ENCODE data around the gene MAD2L2. TPM values are rescaled to one million over a fixed set of nuclear protein-coding genes. Genes with fewer than 3 reads are reported as not detected.

MAD2L2 gene
- total RNA-seq, 1 donor from 2014 or later = 113 TPM

DNA sequence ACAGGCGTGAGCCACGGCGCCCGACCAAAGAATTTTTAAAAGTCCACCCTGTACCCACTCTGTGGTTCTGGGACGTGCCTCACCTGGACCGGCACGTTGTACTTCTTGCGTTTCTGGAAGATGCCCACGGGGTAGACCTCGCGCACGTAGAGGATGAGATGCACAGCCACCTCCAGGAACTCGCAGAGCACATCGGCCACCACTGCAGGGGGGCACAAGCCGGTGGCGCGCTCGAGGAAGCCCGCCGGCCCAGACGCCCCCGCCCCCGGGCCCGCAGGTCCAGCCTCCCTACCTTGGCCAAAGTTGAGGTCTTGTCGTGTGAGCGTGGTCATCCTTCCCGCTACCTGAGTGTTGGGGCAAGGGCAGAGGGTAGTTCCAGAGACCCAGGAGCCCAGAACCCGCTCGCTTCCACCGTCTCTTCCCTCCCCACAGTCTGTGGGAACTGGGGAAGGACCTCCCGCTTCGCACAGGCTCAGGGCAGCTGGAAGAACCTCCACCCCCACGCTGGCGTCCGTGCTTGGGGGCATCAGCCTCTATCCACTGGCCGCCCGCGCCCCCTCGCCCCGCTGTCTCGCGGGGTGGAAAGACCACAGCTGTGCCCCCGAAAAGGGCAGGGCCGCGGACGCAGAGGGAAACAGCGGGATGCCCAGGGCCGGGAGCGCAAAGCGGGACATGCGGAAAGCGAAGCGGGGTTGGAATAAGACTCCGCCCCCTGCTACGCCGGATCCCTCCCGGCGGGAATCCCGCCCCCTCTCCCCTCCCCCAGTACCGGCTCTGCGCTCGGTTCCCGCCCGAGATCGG, 478 bp downstream of the MAD2L2 start:
- peaks cover 4% of the 10 kb centered on the region for H3K36me3 Mint-ChIP-seq (ENCODE audit: insufficient read depth)

DNA sequence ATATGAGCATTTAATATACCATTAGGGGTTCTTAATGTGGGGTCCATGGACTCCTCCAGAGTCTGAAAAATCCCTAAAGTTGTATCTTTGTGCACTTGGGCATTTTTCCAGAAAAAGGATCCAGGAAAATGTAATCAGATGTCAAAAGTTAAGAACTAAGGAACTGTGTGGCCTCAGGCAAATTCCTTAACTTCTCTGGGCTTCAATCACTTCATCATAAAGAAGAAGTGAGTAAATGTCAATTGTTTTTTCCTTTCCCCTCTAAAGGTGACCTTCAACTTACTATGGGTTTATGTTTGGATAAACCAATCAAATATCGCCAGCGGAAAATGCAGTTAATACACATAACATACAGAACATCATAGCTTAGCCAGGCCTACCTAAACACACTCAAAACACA, 2.5 kb downstream of the MAD2L2 start:
- no peak overlapping the region for H3K27ac Mint-ChIP-seq
- peaks cover 7% of the 10 kb centered on the region for H3K36me3 Mint-ChIP-seq (ENCODE audit: insufficient read depth)
- no peaks in the 10 kb centered on the region for H3K9me3 Mint-ChIP-seq (ENCODE audit: low read depth)
- no peak for DNase-seq (ENCODE audit: low spot score, unreplicated experiment)
- TF ChIP-seq, protein P1, sequence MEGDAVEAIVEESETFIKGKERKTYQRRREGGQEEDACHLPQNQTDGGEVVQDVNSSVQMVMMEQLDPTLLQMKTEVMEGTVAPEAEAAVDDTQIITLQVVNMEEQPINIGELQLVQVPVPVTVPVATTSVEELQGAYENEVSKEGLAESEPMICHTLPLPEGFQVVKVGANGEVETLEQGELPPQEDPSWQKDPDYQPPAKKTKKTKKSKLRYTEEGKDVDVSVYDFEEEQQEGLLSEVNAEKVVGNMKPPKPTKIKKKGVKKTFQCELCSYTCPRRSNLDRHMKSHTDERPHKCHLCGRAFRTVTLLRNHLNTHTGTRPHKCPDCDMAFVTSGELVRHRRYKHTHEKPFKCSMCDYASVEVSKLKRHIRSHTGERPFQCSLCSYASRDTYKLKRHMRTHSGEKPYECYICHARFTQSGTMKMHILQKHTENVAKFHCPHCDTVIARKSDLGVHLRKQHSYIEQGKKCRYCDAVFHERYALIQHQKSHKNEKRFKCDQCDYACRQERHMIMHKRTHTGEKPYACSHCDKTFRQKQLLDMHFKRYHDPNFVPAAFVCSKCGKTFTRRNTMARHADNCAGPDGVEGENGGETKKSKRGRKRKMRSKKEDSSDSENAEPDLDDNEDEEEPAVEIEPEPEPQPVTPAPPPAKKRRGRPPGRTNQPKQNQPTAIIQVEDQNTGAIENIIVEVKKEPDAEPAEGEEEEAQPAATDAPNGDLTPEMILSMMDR (IDR thresholded peaks at IDR 0.05; ENCODE audit: unreplicated experiment) = no peak
- H3K4me3 Mint-ChIP-seq (ENCODE audit: low read depth) = no peak overlapping the region
- H3K27me3 Mint-ChIP-seq = no peaks in the 10 kb centered on the region
- H3K4me1 Mint-ChIP-seq (ENCODE audit: low read depth) = peaks cover 7% of the 10 kb centered on the region

More for the DNA sequence above, 478 bp downstream of the MAD2L2 start:
- DNase-seq (ENCODE audit: low spot score, unreplicated experiment) = no peak
- H3K27me3 Mint-ChIP-seq = no peaks in the 10 kb centered on the region
- peak overlapping the region; percentile 81 for H3K4me3 Mint-ChIP-seq (ENCODE audit: low read depth)
- H3K9me3 Mint-ChIP-seq (ENCODE audit: low read depth) = no peaks in the 10 kb centered on the region
- TF ChIP-seq, protein P1 (IDR thresholded peaks at IDR 0.05; ENCODE audit: unreplicated experiment) = no peak
- H3K27ac Mint-ChIP-seq = no peak overlapping the region
- peaks cover 7% of the 10 kb centered on the region for H3K4me1 Mint-ChIP-seq (ENCODE audit: low read depth)

DNA sequence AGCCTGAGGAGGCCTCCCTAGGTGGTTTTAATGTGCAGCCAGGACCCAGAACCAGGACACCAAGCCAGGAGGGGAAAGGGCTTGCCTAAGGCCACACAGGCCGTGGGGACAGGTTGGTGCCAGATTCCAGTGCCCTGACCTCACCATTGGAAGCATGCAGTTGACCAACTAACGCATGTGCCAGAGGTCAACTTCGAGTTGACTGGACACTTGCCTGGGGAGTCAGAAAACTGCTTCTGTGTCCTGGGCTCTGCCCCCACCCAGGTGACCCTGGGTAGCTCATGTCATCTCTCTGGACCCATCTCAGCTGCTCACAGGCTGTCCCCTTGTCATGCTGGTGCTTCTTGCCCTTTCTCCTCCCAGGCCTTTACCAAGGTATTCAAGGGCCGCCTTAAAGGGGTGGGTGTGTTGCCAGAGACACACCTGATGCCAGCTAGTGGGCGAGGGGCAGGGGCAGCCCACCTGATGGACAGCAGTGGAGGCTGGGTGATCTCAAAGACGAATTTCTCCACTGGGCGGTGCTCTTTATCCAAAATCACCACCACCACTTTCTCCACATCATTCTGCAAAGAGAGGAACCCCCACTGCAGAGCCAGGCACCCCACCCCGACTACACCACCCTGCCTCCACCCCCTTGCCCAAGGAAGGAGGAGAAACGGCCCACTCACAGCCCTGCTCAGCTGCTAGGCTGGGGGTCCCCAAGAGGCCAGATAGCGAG, 4.4 kb downstream of the MAD2L2 start:
- Mint-ChIP-seq H3K27ac (no peak overlapping the region), H3K4me1 (ENCODE audit: low read depth) (peaks cover 5% of the 10 kb centered on the region), H3K9me3 (ENCODE audit: low read depth) (no peaks in the 10 kb centered on the region), H3K36me3 (ENCODE audit: insufficient read depth) (peaks cover 9% of the 10 kb centered on the region), H3K27me3 (no peaks in the 10 kb centered on the region), H3K4me3 (ENCODE audit: low read depth) (no peak overlapping the region)
- TF ChIP-seq, protein P1 (IDR thresholded peaks at IDR 0.05; ENCODE audit: unreplicated experiment) = no peak
- no peak for DNase-seq (ENCODE audit: low spot score, unreplicated experiment)

DNA sequence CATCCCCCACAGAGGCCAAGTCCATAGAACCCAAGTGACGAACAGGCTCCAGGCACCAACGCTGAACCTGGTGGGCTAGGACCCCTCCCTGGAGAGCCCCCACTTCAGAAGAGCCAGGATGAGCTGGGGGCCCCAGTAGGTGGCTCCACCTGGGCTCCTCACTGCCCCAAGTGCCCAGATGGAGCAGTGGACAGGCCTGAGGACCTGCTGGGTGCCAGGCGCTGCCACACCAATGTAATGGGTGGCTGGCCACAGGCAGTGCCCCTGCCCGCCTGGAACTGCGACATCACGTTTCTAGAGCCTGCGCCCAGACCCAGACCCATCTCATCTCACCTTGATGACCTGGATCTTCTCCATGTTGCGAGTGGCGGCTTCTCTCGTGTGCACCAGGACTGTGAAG, 5.6 kb downstream of the MAD2L2 start:
- Mint-ChIP-seq H3K27ac (no peak overlapping the region), H3K9me3 (ENCODE audit: low read depth) (no peaks in the 10 kb centered on the region), H3K4me3 (ENCODE audit: low read depth) (no peak overlapping the region), H3K36me3 (ENCODE audit: insufficient read depth) (peaks cover 9% of the 10 kb centered on the region), H3K4me1 (ENCODE audit: low read depth) (peaks cover 7% of the 10 kb centered on the region), H3K27me3 (no peaks in the 10 kb centered on the region)
- no peak for DNase-seq (ENCODE audit: low spot score, unreplicated experiment)
- TF ChIP-seq, protein P1 (IDR thresholded peaks at IDR 0.05; ENCODE audit: unreplicated experiment) = no peak

DNA sequence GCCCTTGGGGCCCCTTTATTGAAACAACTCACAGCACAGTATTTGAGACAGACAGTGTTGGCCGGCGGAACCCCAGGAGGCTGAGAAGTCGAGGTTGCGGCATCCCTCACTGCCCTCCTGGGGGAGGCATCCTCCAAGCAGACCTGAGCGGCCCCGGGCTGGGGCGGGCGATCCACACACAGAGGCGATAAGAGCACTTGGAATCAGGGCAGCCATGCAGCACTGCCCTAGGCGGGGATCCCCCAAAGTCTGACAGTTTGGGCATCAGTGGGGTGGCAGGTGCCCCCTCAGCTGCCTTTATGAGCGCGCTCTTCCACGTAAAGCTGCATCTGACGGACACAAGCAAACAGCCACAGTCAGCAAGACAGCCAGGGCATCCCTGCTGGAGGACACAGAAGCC, 6.5 kb downstream of the MAD2L2 start:
- Mint-ChIP-seq H3K27ac (no peak overlapping the region), H3K9me3 (ENCODE audit: low read depth) (no peaks in the 10 kb centered on the region), H3K4me1 (ENCODE audit: low read depth) (peaks cover 5% of the 10 kb centered on the region), H3K27me3 (no peaks in the 10 kb centered on the region), H3K36me3 (ENCODE audit: insufficient read depth) (peaks cover 9% of the 10 kb centered on the region), H3K4me3 (ENCODE audit: low read depth) (no peak overlapping the region)
- TF ChIP-seq, protein P1 (IDR thresholded peaks at IDR 0.05; ENCODE audit: unreplicated experiment) = no peak
- DNase-seq (ENCODE audit: low spot score, unreplicated experiment) = no peak

Measured in progenitor cell of endocrine pancreas (in vitro differentiated cells).